Inflammatory macrophage treated with lipopolysaccharide for 1 hour (primary cell): ENCODE results near the gene ZDHHC4.

Experiments
- DNase-seq, 2 donors: peaks; one replicate each; pipeline ENCODE4 v3.0.0-alpha.2; 2020 to 2022

ZDHHC4 gene

DNA sequence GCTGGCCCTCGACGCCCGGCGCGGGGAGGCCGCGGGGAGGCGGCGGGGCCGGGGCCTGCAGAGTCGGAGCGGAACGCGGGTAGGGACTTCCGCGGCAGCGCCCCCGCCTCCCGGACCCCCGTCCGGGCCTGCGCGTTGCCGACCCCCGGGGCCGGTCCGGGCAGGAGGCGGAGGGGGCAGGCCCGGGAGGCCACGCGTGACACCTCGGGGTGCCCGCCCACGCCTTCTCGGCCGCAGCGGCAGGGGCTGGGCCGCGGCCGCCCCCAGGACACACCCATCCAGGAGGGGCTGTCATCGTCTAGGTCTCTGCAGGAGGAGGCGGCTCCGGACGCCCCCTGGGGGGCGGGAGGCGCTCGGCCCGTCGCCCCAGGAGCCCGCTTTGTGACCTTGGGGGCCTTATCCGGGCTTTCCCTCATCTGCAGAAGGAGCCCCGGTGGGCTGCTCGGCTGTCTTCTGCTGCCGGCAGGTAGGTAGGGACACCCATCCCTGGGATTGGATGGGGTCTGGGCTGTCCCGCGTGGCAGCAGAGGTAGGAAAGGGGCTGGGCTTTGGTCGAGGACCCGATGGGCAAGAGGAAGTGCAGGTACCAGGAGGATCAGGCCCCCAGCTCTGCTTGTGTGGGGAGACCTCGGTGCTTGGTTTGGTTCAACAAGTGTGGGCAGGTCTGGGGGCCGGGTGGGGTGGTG lies 60.4 kb downstream of the ZDHHC4 start:
- DNase-seq, result peak; percentile 41 to 75
